Ureter (tissue), 1 donor: ENCODE measurements around the gene ANAPC7. TPM values are rescaled to one million over a fixed set of nuclear protein-coding genes. Genes with fewer than 3 reads are reported as not detected.
"Not testable (repeated sequence)": the region's sequence is repeated elsewhere in the genome, so short reads cannot be mapped to it uniquely, and the experiment has no call there.

ENCODE experiments used
- DNase-seq: peaks from one replicate; pipeline ENCODE4 v3.0.0-alpha.2; 2020; ENCODE audit warnings: low spot score
- total RNA-seq: library from RNA; stranded (reverse); gene quantifications from one replicate; pipeline ENCODE4 v1.2.4, GENCODE V29; 2023
- donor health status: DM: yes; HTN: yes; CAD: no.

ANAPC7 gene
- total RNA-seq, 1 donor from 2014 or later: 104 TPM

DNA sequence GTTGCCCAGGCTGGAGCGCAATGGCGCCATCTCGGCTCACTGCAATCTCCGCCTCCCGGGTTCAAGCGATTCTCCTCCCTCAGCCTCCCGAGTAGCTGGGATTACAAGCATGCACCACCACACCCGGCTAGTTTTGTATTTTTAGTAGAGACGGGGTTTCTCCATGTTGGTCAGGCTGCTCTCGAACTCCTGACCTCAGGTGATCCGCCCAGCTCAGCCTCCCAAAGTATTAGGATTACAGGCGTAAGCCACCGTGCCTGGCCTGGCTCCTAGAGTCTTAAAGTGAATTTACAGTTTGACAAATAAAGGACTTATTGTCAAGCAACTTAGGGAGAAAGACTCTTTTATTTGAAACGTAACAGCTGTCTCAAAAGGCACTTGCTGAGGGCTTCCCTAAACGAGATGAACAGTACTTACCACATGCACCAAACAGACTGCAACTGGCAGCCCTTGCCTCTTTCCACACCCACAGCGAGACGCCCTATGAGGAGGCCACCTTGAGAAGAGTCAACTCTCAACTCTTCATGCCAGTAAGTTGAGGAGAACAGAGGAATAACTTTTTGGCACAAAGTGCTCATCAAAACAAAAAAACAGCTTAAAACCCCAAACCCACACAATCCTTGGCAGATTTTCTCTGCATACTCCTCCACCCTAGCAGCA lies 25.2 kb downstream of the ANAPC7 start:
- not testable (repeated sequence) for DNase-seq

DNA sequence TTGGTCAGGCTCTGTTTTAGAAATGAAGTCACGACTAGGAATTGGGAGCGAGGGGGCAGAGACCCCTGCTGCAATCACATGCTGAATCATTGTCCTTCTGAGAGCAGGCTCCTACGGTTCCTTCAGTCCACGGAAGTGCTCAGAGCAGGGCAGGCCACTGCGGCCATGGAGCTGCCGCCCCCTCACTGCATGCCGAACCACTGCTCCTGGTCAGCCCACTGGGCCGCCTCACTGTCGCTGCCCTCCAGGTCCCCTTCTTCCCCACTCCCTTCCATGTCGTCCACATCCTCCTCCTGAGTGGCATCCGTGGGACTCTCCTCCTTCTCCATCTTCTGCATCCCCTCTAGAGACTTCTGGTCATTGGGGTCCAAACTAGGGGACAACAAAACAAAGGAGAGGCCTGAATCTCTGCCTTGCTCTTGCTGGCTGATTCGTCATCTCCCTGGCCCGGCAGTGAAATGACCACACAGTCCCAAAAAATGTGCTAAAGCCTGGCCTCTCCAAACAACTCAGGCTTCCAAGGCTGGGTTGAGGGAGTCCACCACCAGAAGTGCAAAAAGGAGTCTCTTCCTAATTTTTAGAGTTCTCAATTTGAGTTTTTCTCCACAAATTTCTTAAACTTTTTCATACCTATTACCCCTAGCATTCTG lies 29.4 kb downstream of the ANAPC7 start:
- DNase-seq: no peak

DNA sequence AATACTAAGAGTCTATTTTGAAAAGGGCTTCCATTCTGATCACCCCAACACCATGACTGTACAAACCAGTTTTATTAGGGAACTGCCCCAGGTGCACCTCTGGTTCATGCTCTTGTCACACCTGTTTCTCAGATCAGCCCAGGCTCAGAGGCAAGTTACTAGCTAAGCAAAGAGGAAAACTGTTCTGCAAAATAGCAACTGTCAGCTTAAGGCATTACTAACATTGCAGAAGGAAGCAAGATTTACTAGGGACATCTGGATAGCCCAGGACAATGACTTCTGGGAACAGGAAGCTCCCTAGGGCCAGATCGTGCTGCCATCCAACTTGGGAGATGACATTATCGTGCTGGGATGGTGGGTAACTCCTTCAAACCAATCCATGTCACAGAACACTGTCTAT lies 30.1 kb downstream of the ANAPC7 start:
- DNase-seq: no peak

DNA sequence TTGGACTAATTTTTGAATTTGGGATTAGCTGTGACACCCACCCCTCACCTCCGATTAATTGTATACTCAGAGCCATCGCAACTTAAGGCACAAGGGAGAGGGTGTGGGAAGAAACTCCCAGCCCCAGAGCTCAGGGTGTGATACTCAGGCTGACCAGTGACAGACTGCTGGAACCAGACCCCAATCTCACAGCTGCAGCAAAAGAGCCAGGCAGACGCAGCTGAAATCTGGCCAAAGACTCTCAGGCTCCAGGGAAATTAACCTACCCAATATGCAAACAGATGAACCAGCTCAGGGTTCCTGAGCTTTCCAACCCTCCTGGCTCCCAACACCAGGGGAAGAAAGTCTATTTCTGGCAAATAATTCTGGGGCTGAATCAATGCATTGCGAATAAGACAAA lies 30.5 kb downstream of the ANAPC7 start:
- no peak for DNase-seq

DNA sequence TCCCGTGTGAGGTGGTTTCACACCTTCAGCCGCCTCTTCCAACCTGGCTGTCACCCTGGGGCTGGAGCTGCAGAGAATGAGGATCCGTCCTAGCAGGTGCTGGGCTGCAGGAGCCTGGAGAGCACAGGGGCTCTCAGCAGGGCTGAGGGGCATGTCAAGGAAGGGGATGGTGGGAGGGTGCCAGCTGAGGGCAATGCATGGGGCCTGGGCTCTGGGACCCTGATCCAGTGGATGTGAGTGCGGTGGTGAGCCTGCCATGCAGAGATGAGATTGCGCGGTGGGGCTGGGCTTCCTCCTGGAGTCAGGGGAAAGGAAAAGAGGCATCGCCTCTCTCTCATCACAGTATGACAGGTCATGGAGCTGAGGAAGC lies 31.5 kb downstream of the ANAPC7 start:
- no peak for DNase-seq

DNA sequence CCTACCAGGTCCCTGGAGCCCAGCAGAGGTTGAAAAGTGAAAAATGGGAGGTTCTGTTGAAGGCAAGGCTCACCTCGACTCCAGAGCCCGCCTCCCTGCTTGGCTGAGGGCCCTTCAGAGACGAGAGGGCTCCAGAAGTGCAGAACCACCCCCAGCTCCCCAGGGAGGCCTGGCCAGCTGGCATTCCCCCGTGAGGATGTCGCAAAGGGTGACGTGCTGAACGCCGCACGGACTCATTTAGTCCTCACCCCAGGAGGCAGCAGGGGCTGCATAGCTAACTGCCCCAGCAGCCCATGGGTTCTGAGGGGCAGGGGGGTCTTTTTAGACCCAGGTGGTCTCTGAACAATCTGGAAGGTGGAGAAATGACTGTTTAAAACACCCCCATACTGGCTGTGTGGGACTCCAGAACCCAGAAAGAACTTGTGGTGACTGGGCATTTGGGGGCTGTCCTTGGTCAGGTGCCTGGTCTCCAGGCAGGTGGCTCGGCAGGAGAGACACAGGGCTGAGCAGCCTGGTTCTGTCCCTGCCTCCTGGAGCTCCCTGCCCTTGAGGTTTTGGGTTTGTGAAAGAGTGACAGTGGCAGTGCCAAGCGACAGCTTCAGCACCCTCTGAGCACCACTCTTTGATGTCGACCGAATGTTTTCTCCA lies 32.0 kb downstream of the ANAPC7 start:
- no peak for DNase-seq

DNA sequence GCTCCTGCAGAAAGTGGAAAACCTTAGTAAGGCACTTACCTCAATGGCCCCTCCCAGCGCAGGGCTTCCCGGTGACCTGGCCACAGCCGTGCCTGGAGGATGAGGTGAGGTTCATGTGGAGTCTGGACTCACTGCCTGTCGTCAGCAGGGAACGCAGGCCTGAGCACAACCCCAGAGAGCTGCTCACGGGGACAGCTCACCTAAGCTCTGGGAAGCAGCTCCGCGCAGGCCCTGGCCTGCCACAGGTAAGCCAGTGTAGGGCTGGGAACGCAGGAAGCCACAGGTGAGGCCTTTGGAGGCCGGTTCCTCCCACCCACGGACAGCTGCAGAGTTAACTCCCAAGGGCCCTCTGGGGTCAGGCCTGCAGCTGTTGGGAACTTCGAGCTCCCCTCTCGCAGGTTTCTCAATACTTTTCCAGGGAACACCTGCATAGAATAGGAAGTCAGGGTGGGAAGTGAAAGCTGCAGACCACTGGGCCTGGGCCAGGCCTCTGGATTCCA lies 32.7 kb downstream of the ANAPC7 start:
- peak; percentile 69 for DNase-seq

DNA sequence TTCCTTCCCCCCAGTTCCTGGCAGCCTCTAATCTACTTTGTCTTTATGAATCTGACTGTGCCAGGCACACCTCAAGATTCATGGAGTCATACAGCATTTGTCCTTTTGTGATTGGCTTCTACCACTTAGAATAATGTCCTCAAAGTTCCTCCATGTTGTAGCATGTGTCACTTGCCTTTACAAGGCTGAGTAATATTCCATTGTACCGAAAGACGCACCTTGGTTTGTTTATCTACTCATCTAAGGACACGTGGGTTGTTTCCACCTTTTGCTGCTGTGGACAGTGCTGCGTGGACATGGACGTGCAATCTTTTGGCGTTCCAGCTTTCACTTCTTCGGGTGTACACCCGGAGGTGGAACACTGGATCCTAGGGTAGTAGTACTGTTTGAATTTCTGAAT lies 33.5 kb downstream of the ANAPC7 start:
- DNase-seq: no peak

DNA sequence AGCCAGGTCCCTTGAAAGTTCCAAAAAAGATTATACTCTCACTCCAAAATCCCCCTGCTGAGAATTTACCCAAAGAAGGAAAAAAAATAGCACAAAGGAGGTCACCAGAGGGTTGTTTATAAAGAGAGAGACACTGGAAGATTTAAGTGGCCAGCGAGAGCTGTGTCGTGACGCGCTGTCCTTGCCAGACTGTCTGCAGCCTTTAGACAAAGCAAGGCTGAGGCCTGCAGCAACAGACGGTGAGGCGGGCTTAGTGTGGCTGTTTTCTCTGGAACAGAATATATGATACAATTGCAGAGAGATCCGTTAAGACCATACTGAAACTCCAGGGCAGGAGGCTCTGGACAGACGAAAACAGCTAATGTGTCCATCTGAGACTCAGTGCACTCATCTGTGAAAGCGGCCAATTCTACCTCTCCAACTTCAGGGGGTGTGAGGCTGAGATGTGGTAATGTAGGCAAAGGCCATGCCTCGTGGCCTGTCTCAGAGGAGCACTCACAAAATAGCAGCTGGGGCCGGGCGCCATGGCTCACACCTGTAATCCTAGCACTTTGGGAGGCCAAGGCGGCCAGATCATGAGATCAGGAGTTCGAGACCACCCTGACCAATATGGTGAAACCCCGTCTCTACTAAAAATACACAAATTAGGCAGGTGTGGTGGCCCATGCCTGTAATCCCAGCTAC lies 36.2 kb downstream of the ANAPC7 start:
- DNase-seq: no peak

DNA sequence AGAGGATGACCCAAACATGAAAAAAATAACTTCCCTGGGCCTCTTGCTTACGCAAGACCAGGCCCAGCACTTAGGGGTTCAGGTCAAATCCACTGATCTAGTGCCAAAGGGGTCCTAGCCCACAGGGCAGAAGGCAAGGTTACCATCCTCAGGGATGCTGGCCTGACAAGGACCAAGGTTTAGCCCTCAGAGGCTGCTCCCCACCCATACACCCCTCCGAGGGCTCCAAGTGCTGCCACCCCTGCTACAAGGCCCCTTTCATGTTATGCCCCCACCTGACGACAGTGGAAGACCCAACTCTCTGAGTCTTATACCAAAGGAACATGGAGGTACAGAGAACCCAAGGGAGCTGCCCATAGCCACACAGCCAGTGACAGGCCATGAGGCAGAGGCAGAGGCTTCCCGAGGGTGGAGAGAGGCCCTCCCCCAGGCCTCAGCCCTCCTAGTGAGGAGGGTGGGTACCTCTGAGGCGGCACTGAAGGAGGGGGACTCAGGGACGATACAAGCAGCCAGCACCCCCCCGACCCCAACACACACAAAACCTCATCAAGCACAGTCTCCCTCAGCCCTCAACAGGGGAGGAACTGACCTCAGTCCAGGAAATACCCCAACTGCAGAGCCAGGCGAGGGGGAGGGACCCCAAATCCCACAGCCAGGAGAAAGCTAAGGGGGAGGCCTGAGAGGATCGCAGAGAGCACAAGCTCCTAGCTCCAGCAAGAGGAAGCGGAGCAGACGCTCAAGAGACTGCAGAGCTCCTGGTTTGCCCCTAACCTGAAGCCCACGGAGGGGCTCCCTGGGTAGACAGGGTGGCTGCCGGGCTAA lies 37.0 kb downstream of the ANAPC7 start:
- no peak for DNase-seq

DNA sequence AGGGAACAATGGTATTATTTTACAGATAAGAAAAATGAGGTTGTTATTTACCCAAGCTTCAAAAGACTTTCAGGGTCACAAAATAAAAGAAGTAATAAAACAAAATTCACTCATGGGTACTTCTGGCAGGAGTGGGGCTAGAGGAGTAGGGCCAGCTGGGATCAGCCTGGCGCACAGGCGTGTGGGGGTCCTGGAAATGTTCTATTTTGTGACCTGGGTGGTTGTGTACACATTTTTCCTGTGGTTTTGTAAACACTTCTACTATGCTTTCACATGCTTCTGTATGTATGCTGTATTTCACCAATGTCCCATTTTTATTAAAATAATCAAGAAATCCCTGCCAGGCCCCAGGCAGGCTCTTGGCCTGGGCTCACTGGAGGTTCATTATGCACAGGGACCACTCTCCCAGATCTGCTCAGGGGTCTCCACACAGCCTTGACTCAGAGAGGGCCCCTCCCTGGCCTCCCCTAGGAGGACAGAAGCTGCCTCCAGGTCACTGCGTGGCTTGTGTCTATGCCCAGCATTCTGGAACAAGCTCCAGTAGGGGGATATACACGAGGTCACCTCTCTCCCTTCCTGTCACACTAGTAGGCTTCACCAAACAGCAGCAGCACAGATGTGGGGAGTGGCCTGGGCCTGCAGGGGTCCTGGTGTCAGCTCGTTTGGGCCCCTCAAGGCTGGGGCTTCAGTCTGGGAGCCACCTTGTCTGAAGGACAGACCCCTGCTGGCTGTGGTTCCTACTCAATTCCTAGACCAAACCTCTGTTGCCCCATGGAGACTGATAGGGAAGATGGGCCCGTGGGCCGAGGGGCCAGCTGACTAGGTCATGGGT lies 37.8 kb downstream of the ANAPC7 start:
- no peak for DNase-seq

DNA sequence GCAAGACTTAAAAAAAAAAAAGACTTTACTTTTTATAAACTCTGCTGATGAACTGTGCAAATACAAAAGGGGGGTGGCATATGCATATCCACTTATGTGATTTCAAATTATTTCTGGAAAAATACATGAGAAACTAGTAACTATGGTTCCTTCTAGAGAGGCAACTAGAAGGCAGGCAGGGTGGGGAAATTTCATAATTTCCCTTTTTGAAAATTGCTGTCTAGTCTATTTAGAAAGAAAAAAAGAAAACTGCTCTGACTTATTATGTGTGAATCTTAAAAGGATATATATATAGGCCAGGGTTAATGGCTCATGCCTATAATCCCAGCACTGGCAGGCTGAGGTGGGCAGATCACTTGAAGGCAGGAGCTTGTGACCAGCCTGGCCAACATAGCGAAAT lies 42.3 kb downstream of the ANAPC7 start:
- DNase-seq: no peak

DNA sequence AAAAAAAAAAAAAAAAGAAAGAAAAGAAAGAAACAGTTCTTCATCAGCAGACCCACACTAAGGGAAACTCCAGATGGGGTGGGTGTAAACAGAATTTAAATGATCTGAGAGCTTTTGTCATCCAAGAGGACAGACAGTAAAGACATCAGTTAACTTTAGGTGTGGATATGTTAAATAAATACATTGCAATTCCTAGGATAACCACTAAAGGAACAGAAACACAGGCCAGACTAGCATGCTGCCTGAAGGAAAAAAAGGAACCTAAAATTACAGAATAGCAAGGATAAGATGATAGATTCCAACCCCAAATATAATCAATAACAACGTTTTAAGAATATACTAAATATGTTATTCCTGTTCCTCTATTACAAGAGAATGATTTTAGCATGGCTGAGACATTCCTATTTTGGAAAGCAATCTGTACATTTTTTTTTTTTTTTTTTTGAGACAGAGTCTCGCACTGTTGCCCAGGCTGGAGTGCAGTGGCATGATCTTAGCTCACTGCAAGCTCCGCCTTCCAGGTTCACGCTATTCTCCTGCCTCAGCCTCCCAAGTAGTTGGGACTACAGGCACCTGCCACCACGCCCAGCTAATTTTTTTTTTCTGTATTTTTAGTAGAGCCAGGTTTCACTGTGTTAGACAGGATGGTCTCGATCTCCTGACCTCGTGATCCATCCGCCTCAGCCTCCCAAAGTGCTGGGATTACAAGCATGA lies 45.0 kb downstream of the ANAPC7 start:
- DNase-seq: not testable (repeated sequence)

DNA sequence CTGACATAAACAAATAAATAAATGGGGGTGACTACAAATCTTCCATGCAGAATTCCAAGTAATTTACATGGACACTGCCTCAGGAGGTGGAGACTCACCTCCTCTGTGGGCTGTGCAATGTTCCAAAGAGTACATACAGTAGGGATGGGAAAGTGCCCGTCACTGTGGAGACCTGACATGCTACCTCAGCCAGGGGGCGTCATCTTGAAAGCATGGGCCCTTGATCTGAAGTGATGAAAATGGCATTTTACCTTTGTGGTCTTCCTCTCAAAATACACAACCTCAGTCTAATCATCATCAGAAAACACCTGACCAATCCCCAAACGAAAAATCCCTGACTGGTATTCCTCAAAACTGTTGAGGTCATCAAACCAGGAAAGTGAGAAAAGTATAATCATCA lies 48.4 kb downstream of the ANAPC7 start:
- DNase-seq: no peak

DNA sequence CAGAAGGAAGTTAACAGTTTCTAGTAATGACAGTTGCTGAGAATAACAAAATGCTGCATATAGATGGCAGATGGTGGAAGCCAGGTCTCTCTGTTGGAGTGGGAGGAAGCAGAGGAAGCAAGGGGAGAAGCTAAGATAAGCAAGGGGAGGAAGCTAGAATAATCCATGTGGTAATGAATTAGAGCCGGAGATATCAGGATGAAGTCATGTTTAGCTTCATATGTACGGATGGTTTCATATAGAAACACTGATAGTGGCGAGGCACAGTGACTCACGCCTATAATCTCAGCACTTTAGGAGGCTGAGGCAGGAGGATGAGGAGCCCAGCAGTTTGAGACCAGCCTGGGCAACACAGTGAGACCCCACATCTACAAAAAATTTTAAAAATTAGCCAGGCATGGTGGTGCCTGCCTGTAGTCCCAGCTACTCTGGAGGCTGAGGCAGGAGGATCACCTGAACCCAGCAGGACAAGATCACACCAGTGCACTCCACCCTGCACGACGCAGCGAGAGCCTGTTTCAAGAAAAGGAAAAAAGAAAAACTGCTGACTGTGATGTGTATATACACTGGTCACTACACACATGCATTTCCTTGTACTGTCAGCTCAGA lies 49.2 kb downstream of the ANAPC7 start:
- DNase-seq: no peak

DNA sequence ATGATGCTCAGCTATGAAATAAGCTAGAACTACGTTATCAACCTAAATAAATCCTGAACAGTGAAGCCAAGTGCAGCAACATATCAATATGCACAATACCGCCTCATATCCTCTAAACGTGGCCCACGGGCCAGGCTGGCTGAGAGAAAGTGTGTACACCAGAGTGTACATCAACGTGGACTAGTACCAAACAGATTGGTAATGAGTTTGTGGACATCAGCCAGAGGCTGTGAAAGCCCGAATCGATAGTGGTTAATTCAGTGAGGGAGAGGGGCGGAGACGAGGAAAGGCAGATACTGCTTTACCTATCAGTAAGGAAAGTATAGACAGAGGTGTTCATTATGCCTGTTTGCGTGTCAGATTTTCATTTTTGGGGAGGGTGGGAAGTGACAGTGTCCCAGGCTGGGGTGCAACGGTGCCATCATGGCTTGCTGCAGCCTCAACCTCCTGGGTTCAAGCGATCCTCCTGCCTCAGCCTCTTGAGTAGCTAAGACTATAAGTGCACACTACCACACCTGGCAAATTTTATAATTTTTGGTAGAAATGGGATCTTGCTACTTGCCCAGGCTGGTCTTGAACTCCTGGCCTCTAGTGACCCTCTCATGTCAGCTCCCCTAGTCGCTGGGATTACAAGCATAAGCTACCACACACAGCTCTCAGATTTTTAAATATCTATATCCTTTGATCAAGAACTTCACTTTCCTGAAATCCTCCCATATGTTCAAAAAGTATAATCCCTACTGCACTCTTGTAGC lies 50.1 kb downstream of the ANAPC7 start:
- DNase-seq: no peak

DNA sequence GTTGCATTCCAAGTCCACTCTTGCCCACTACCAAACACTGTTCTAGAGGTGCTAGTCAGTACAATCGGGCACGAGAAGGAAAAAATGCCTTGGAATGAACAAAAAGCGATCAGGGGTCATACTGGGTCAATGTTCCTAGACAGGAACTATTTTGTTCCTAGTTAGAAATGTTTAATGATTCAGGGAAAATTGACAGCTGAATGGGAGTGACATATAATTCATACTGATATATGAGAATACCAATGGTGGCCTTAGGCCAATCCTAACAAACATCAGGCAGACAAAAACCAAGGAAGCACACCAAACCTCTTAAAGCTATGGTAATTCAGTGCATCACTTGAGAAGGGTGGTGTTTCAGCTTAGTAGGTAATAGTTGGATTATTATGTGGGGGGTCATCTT lies 51.1 kb downstream of the ANAPC7 start:
- no peak for DNase-seq

DNA sequence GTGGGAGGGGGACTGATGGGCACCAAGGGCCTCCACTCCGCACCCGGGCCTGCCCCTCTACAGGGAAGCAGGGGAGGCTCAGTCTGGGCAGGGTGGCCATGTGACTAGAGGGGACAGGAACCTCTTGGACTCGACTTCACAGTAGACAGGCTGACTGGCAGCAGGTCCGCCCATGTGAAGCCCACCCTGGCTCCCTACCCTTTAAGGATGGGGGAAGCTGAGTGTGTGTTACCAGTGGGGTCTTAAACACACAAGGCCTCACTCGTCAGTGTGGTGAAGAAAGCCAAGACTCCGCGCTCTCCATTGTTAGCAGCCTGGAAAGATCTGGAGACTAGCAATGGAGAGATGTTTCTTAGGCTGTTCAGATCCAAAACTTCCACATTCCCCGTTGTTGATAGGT lies 52.4 kb downstream of the ANAPC7 start:
- DNase-seq: no peak
